Vein endothelial cell (primary cell): ENCODE measurements around the gene GSC. TPM values are rescaled to one million over a fixed set of nuclear protein-coding genes. Genes with fewer than 3 reads are reported as not detected.

Experiments used
- total RNA-seq: library from RNA; depleted of rRNA; stranded (reverse); fragments of >200 nt; gene quantifications from 2 replicates; pipeline ENCODE4 v1.2.3, GENCODE V29; 2012

The GSC gene
- not detected in 2 replicates for total RNA-seq

GRCh38 chr14:94769391-94770250 is at the start of gene GSC:
TSS of gene GSC (minus strand) at chr14:94770113. CDS start at chr14:94770015, 98 bp downstream.

Other genes starting within 250 kb of the GSC start
- gene SERPINA4, start 208.7 kb downstream of the GSC start, total RNA-seq, result not detected in 2 replicates
- gene SERPINA5, start 188.7 kb downstream of the GSC start, total RNA-seq, result 0.19 and 0.98 TPM in 2 replicates
- not detected in 2 replicates for gene SERPINA3, start 157.7 kb downstream of the GSC start, total RNA-seq